NCI-H187 (cell line): ENCODE results near the gene ARHGEF38.
"Not testable (repeated sequence)": the region's sequence is repeated elsewhere in the genome, so short reads cannot be mapped to it uniquely, and the experiment has no call there.

Experiments
- DNase-seq, 2 experiments: peaks; one replicate each; lab custom pipeline; 2025; lab: John Stamatoyannopoulos, UW

The ARHGEF38 gene

GRCh38 chr4:105560421-105560848, 8.0 kb downstream of the ARHGEF38 start:
- DNase-seq = no peak

GRCh38 chr4:105563352-105563751, 10.9 kb downstream of the ARHGEF38 start:
- DNase-seq = no peak

GRCh38 chr4:105568584-105568983, 16.2 kb downstream of the ARHGEF38 start:
- no peak for DNase-seq

- DNase-seq = no peak
Observed at GRCh38 chr4:105569057-105569865, 16.8 kb downstream of the ARHGEF38 start.

GRCh38 chr4:105569866-105570236, 17.4 kb downstream of the ARHGEF38 start:
- DNase-seq = no peak

GRCh38 chr4:105572296-105572695, 19.9 kb downstream of the ARHGEF38 start:
- DNase-seq = no peak

GRCh38 chr4:105586638-105587328, 34.4 kb downstream of the ARHGEF38 start:
- DNase-seq = no peak

- no peak for DNase-seq
Observed at GRCh38 chr4:105587841-105588240, 35.4 kb downstream of the ARHGEF38 start.

- DNase-seq = no peak
Observed at GRCh38 chr4:105588252-105588651, 35.8 kb downstream of the ARHGEF38 start.

GRCh38 chr4:105591573-105591972, 39.2 kb downstream of the ARHGEF38 start:
- no peak for DNase-seq

- DNase-seq = no peak
Observed at GRCh38 chr4:105594099-105595010, 41.9 kb downstream of the ARHGEF38 start.

- no peak for DNase-seq
Observed at GRCh38 chr4:105596684-105597083, 44.3 kb downstream of the ARHGEF38 start.

- DNase-seq = no peak
Observed at GRCh38 chr4:105598052-105598451, 45.6 kb downstream of the ARHGEF38 start.

- no peak for DNase-seq
Observed at GRCh38 chr4:105598787-105599186, 46.4 kb downstream of the ARHGEF38 start.

GRCh38 chr4:105599482-105599881, 47.1 kb downstream of the ARHGEF38 start:
- no peak for DNase-seq

- no peak for DNase-seq
Observed at GRCh38 chr4:105599932-105600655, 47.7 kb downstream of the ARHGEF38 start.

GRCh38 chr4:105600951-105601350, 48.5 kb downstream of the ARHGEF38 start:
- DNase-seq = no peak

GRCh38 chr4:105601406-105601805, 49.0 kb downstream of the ARHGEF38 start:
- DNase-seq = no peak

GRCh38 chr4:105603158-105603557, 50.7 kb downstream of the ARHGEF38 start:
- no peak for DNase-seq

- no peak for DNase-seq
Observed at GRCh38 chr4:105605493-105605892, 53.1 kb downstream of the ARHGEF38 start.

GRCh38 chr4:105607876-105608275, 55.5 kb downstream of the ARHGEF38 start:
- no peak for DNase-seq

- not testable (repeated sequence) for DNase-seq
Observed at GRCh38 chr4:105609819-105610218, 57.4 kb downstream of the ARHGEF38 start.
